AG10803 (cell line): ENCODE measurements around the gene TRPC5OS.

Experiments used
- DNase-seq: peaks from one replicate; pipeline ENCODE4 v3.0.0; 2010; ENCODE audit warnings: low read depth
- H3K4me3 ChIP-seq: 2 replicates; pipeline ENCODE4 v1.5.1; 2011; ENCODE audit warnings: mild to moderate bottlenecking, low read length, control low read depth
- TF ChIP-seq, protein P1 (sequence below): conservative IDR thresholded peaks from 2 replicates; pipeline ENCODE4 v1.5.1; 2011; ENCODE audit warnings: mild to moderate bottlenecking, low read length, control low read depth, inconsistent platforms

Gene TRPC5OS

GRCh38 chrX:111850975-111851374 lies 25.0 kb upstream of the TRPC5OS start:
- TF ChIP-seq, protein P1, sequence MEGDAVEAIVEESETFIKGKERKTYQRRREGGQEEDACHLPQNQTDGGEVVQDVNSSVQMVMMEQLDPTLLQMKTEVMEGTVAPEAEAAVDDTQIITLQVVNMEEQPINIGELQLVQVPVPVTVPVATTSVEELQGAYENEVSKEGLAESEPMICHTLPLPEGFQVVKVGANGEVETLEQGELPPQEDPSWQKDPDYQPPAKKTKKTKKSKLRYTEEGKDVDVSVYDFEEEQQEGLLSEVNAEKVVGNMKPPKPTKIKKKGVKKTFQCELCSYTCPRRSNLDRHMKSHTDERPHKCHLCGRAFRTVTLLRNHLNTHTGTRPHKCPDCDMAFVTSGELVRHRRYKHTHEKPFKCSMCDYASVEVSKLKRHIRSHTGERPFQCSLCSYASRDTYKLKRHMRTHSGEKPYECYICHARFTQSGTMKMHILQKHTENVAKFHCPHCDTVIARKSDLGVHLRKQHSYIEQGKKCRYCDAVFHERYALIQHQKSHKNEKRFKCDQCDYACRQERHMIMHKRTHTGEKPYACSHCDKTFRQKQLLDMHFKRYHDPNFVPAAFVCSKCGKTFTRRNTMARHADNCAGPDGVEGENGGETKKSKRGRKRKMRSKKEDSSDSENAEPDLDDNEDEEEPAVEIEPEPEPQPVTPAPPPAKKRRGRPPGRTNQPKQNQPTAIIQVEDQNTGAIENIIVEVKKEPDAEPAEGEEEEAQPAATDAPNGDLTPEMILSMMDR = no peak
- H3K4me3 ChIP-seq = no peak overlapping the region
- DNase-seq = peak; percentile 39

- no peak overlapping the region for H3K4me3 ChIP-seq
- TF ChIP-seq, protein P1 = no peak
- no peak for DNase-seq
These were observed 21.2 kb upstream of the TRPC5OS start for GRCh38 chrX:111854556-111855490.

DNA sequence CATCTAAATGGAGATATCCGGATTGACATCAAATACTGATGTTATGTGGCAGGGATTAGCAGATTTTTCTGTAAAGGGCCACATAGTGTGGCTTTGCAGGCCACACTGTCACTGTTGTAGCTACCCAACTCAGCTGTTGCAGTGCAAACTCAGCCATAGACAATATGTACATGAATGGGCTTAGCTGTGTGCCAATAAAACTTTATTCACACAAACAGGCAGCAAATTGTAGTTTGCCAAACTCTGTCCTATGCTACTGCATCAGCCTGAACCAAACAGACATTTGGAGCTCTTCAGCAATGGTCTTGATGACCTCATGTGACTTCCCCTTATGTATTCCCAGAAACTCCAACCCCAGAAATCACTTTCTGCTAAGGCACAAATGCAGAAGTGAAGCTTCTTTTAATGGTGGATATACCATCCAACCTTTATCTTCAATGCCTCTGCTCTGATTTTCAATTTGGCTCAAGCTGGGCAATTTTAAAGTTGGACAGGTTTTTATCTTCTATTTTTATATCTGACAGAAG lies 18.4 kb upstream of the TRPC5OS start:
- DNase-seq = no peak
- no peak overlapping the region for H3K4me3 ChIP-seq
- TF ChIP-seq, protein P1 = no peak

DNA sequence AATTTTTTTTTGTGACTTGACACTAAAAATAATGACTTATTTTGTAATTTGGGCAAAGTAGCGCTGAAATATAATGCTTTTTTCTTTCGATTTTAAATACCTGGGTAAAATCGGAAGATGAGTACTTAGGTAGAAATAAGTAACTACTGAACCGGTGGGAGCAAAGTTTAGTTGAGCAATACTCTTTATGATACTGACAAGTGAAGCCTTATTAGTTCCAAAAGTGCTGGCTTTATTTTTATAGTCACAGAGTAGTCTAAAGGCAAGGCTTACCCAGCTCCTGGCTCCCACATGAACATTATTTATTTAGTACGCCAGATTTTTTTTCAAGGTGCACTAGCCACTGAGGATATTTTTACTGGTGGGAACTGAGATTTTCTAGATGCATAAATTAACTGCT lies 14.4 kb upstream of the TRPC5OS start:
- TF ChIP-seq, protein P1 = no peak
- H3K4me3 ChIP-seq = no peak overlapping the region
- no peak for DNase-seq

DNA sequence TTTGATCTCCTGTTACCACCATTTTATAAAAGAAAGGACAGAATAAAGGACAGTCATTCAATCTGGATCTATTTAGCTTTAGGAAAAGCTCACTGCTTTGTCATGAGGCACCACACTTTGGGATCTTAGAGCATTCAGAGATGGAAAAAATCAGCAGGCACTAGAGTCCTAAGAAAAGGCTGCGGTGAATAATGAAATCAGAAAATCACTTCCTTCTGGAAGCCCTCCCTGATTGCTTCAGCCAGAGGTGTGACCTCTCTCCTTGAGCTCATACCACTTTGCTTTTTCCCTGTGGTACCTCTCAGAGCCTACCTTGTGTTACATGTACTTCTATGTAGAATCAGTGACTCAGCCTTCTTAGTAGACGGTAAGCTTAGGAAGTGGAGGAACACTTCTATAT lies 8.7 kb upstream of the TRPC5OS start:
- no peak for DNase-seq
- H3K4me3 ChIP-seq = no peak overlapping the region
- TF ChIP-seq, protein P1 = no peak

DNA sequence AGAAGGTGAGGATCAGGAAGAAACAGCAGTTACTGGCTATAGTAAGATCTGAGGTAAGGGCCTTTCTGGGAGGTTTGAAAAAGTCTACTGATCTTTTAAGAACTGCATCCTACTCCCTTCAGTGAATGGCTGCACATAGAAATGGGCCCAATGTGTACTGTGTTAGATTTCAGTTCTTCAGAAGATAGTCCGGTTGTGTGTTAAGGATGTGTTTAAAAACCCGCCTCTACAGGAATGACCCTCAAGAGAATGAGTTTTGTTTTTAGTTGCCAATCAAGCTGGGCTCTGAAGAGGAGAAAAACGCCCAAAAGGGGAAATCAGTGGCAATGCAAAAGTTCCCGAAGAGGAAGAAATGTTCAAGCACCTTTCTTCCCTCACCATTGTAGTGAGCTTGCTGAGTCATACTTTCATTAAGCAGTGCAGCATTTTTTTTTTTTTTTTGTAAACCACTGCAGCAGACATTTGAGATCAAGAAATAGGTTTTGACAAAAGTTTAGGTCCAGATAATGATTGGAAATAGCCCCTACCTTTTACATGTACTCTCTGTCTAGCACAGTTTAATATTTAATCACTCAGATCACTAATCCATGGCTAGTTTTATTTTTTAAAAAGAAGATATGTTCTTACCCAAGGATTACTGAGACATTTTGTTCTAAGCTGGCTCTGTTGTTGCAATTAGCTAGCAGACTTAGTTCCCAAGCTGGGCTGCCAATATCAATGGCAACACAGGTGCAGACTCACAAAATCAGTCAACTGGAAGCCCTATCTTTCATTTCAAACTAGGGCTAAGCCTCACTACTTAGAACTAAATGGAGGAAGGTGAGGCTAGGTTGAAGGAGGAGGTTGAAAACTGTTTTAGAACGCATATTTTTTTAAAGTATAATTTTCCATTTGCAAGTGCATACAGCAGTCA lies 7.0 kb upstream of the TRPC5OS start:
- no peak overlapping the region for H3K4me3 ChIP-seq
- no peak for DNase-seq
- TF ChIP-seq, protein P1 = no peak
